ENCODE measurements around the gene DUSP3.

- no peak for TF ChIP-seq ZNF274 (IDR thresholded peaks at IDR 0.05; ENCODE audit: low read depth, low read length)
- TF ChIP-seq YY1 (IDR thresholded peaks at IDR 0.05; ENCODE audit: insufficient read depth, insufficient read length): no peak
These were observed 33.2 kb downstream of the DUSP3 start for GRCh38 chr17:43745541-43745940.
